ENCODE measurements around the gene MYBBP1A.

GRCh38 chr17:4601326-4601725 is 46.1 kb upstream of the MYBBP1A start:
- no peak for TF ChIP-seq TEAD4 (CRISPR knock-in tag; IDR thresholded peaks at IDR 0.05)
- TF ChIP-seq HMGXB4 (CRISPR knock-in tag; IDR thresholded peaks at IDR 0.05): no peak
- TF ChIP-seq CTCF (IDR thresholded peaks at IDR 0.05): no peak
- no peak for TF ChIP-seq FOXK1 (CRISPR knock-in tag; IDR thresholded peaks at IDR 0.05)
